HepG2 (cell line): Measurements from ENCODE around the gene MRPL39. TPM values are rescaled to one million over a fixed set of nuclear protein-coding genes. Genes with fewer than 3 reads are reported as not detected.

Experiments
- ATAC-seq: fragments of 200-7000 bp; cut with Tn5 transposase; 3 replicates; pipeline ENCODE4 v1.9.1; 2020; ENCODE audit warnings: mild to moderate bottlenecking, moderate library complexity
- BruUV-seq: library from RNA; stranded (reverse); fragments of 400-500 nt; replicated peaks from 2 replicates; lab custom pipeline; 2021; lab: Mats Ljungman, UMichigan
- CTCF ChIA-PET: fragments of 300-600 bp; formaldehyde crosslinking; extraction: SDS; loops from one replicate; lab custom pipeline; 2021; ENCODE audit warnings: low total read pairs, inconsistent platforms, low intra/inter-chr PET ratio; lab: Yijun Ruan, JAX
- POLR2A ChIA-PET: fragments of 350-600 bp; sonication (Branson Sonifier 250); formaldehyde crosslinking; loops from one replicate; lab custom pipeline; 2020; ENCODE audit warnings: antibody characterized with exemption, inconsistent platforms; lab: Yijun Ruan, JAX
- DNase-seq: peaks from one replicate; pipeline ENCODE4 v3.0.0-alpha.2; 2015; ENCODE audit warnings: low spot score
- FAIRE-seq: peaks from 3 replicates; lab custom pipeline; 2011; peaks lifted over from hg19 to GRCh38; lab: Jason Lieb, UNC
- H2AFZ ChIP-seq: one replicate; pipeline ENCODE4 v1.6.1; 2011; ENCODE audit warnings: low read length, inconsistent platforms
- H3K27ac ChIP-seq: fragments of 300-600 bp; 3 replicates; pipeline ENCODE4 v1.8.0; 2011; ENCODE audit warnings: mixed run types, mild to moderate bottlenecking, mixed read lengths, low read length, inconsistent platforms; ENCODE audit not compliant: insufficient read depth; ENCODE audit errors: extremely low read length
- H3K27me3 ChIP-seq, 2 experiments: fragments of 200-600 bp in 1 of 2; 2 replicates in 1 of 2; 3 replicates in 1 of 2; pipeline versions ENCODE4 v1.6.0 to v1.8.0; 2011; ENCODE audit warnings: low read length in 2 of 2, mild to moderate bottlenecking in 2 of 2, moderate library complexity in 2 of 2, inconsistent platforms in 1 of 2; ENCODE audit not compliant: insufficient read depth in 2 of 2, control insufficient read depth in 1 of 2
- H3K36me3 ChIP-seq, 2 experiments: fragments of 200-600 bp in 1 of 2; replicated peaks in 1 of 2; 2 replicates in 1 of 2; 3 replicates in 1 of 2; pipeline versions ENCODE4 v1.5.1 to v1.8.0; 2011; ENCODE audit warnings: low read length in 2 of 2, inconsistent platforms in 1 of 2; ENCODE audit not compliant: insufficient read depth in 2 of 2, control insufficient read depth in 1 of 2
- H3K4me1 ChIP-seq: 2 replicates; pipeline ENCODE4 v1.5.1; 2012; ENCODE audit warnings: low read length, inconsistent platforms; ENCODE audit not compliant: insufficient read depth
- H3K4me2 ChIP-seq: 2 replicates; pipeline ENCODE4 v1.6.0; 2011; ENCODE audit warnings: low read depth, low read length, inconsistent platforms
- H3K4me3 ChIP-seq, 3 experiments: fragments of 200-600 bp in 1 of 3; sonication (generic), shearing (Covaris generic) in 1 of 3; replicated peaks in 1 of 3; 2 replicates each; pipeline ENCODE4 v1.5.1; 2011 to 2016; ENCODE audit warnings: low read length in 3 of 3, inconsistent platforms in 2 of 3, low read depth in 2 of 3, mild to moderate bottlenecking in 2 of 3, control low read depth in 1 of 3, mixed read lengths in 1 of 3; ENCODE audit not compliant: insufficient read depth in 1 of 3
- H3K79me2 ChIP-seq: one replicate; pipeline ENCODE4 v1.6.1; 2011; ENCODE audit warnings: low read length, inconsistent platforms; ENCODE audit not compliant: insufficient read depth
- H3K9ac ChIP-seq: 2 replicates; pipeline ENCODE4 v1.6.0; 2011; ENCODE audit warnings: mild to moderate bottlenecking, low read depth, low read length, inconsistent platforms; ENCODE audit not compliant: insufficient read depth
- H3K9me3 ChIP-seq: 2 replicates; pipeline ENCODE4 v1.5.1; 2012; ENCODE audit warnings: mild to moderate bottlenecking, low read length
- H4K20me1 ChIP-seq: 2 replicates; pipeline ENCODE4 v1.6.0; 2011; ENCODE audit warnings: inconsistent platforms, mild to moderate bottlenecking, low read length, moderate library complexity; ENCODE audit not compliant: insufficient read depth
- CHD2 ChIP-seq: IDR thresholded peaks from 2 replicates; pipeline ENCODE4 v1.6.1; 2011; ENCODE audit warnings: low read depth, low read length, improper control_type of control experiment
- NFE2 ChIP-seq: sonication (generic); formaldehyde crosslinking; IDR thresholded peaks from 2 replicates; pipeline ENCODE4 v1.4.0; 2020; ENCODE audit warnings: missing genetic modification reagents
- PHF5A ChIP-seq: IDR thresholded peaks from one replicate; pipeline ENCODE4 v1.6.1; 2018; ENCODE audit warnings: low read depth, missing genetic modification reagents; ENCODE audit not compliant: unreplicated experiment
- THAP11 ChIP-seq: IDR thresholded peaks from 2 replicates; pipeline ENCODE4 v1.6.1; 2016; ENCODE audit warnings: missing biosample characterization, missing genetic modification reagents
- ZNF282 ChIP-seq: fragments of 450-650 bp; IDR thresholded peaks from 2 replicates; pipeline ENCODE4 v1.6.1; 2018; ENCODE audit not compliant: partially characterized antibody
- ZNF3 ChIP-seq: IDR thresholded peaks from 2 replicates; pipeline ENCODE4 v1.7.0; 2017; ENCODE audit warnings: inconsistent platforms
- ZNF318 ChIP-seq: sonication (generic); formaldehyde crosslinking; IDR thresholded peaks from 2 replicates; pipeline ENCODE4 v1.4.0; 2020; ENCODE audit warnings: mild to moderate bottlenecking, missing genetic modification reagents
- ZNF605 ChIP-seq: sonication (generic); formaldehyde crosslinking; IDR thresholded peaks from 2 replicates; pipeline ENCODE4 v1.8.0; 2022; ENCODE audit warnings: mild to moderate bottlenecking, missing genetic modification reagents
- ZSCAN21 ChIP-seq: sonication (generic); formaldehyde crosslinking; IDR thresholded peaks from 2 replicates; pipeline ENCODE4 v1.8.0; 2022; ENCODE audit warnings: mild to moderate bottlenecking, missing genetic modification reagents, moderate library complexity, borderline replicate concordance
- WGBS: methylation state at CpG from one replicate; pipeline ENCODE4 v1.1.6; 2017; ENCODE audit warnings: low lambda C conversion rate; 5-methylcytosine and 5-hydroxymethylcytosine counted together
- in situ Hi-C: cut with HindIII; loops from 2 replicates; pipeline ENCODE4 v1.10.0; 2017; ENCODE audit warnings: low pct_unique_long_range_greater_than_20kb; ENCODE audit not compliant: extremely low pct_ligation_motif_present
- intact Hi-C: fragments of 100-400 bp; cut with micrococcal nuclease; formaldehyde crosslinking; loops from one replicate; pipeline ENCODE4 v1.10.0; 2022; ENCODE audit not compliant: unreplicated experiment
- polyA plus RNA-seq, 8 experiments: library from polyadenylated mRNA; depleted of rRNA in 3 of 8; stranded (reverse) in 7 of 8; unstranded in 1 of 8; fragments of >200 nt; fragmentation: Illumina TruSeq in 4 of 8; extraction: Trizol in 4 of 8; gene quantifications; 2 replicates each; pipeline versions ENCODE4 v1.2.1 to v1.2.3, GENCODE V29; 2011 to 2016; ENCODE audit warnings: low read depth in 4 of 8, missing spikeins in 1 of 8, mixed read lengths in 1 of 8; ENCODE audit not compliant: insufficient read depth in 1 of 8
- total RNA-seq, 5 experiments: library from RNA; depleted of rRNA; stranded (reverse); fragments of >200 nt; fragmentation: Illumina TruSeq; extraction: Trizol; gene quantifications; 2 replicates each; pipeline ENCODE4 v1.2.3, GENCODE V29; 2016; ENCODE audit warnings: low read depth in 1 of 5

MRPL39 gene
- total and polyA plus RNA-seq, 2 of the 13 experiments (the other 11 are each of a cell fraction or from before 2014, with no cell fraction given), result 29.1 to 91.2 TPM

- no peaks in the 10 kb centered on the region for H3K27me3 ChIP-seq
Observed at GRCh38 chr21:25565272-25566211, 41.7 kb downstream of the MRPL39 start.

GRCh38 chr21:25564349-25564948 lies 42.8 kb downstream of the MRPL39 start:
- H3K36me3 ChIP-seq, result peaks cover 2 to 5% of the 10 kb centered on the region in 2 experiments; a peak in 1 of 5 replicates
- in situ Hi-C loops (no loop called here), intact Hi-C loops (no loop called here)
- no peaks in the 10 kb centered on the region for H4K20me1 ChIP-seq
- H3K4me2 ChIP-seq, result no peak overlapping the region
- no peak overlapping the region for H3K9ac ChIP-seq
- H3K27ac ChIP-seq, result no peak overlapping the region
- BruUV-seq, result no TSS peak
- CTCF ChIA-PET, result no interaction called here
- no peak for DNase-seq
- FAIRE-seq, result no peak
- ATAC-seq, result no peak
- no peaks in the 10 kb centered on the region for H3K79me2 ChIP-seq
- WGBS, result 95% methylated on average over 3 of the region's 3 CpGs
- POLR2A ChIA-PET, result no interaction called here
- no peak for TF ChIP-seq NFE2 (CRISPR knock-in tag)
- no peak for TF ChIP-seq ZNF3
- no peak for TF ChIP-seq ZNF318 (CRISPR knock-in tag)
- TF ChIP-seq, all 625 proteins: peak for 0
- H3K4me1 ChIP-seq, result peaks cover 9% of the 10 kb centered on the region
- no peaks in the 10 kb centered on the region for H3K27me3 ChIP-seq
- H3K4me3 ChIP-seq, result no peak overlapping the region
- no peak overlapping the region for H2AFZ ChIP-seq
- no peaks in the 10 kb centered on the region for H3K9me3 ChIP-seq

More at GRCh38 chr21:25565272-25566211, 41.7 kb downstream of the MRPL39 start:
- CTCF ChIA-PET, result no interaction called here
- WGBS, result 96% methylated on average over 3 of the region's 3 CpGs
- ATAC-seq, result no peak
- H3K27ac ChIP-seq, result no peak overlapping the region
- no peak for TF ChIP-seq ZSCAN21 (CRISPR knock-in tag)
- no peak for TF ChIP-seq ZNF282
- no peak for TF ChIP-seq ZNF605
- no peak for TF ChIP-seq PHF5A (CRISPR knock-in tag)
- no peak for TF ChIP-seq THAP11 (CRISPR knock-in tag)
- TF ChIP-seq CHD2, result no peak
- TF ChIP-seq, all 625 proteins: peak for 0
- in situ Hi-C loops (no loop called here), intact Hi-C loops (no loop called here)
- Histone ChIP-seq H3K4me2 (no peak overlapping the region), H3K4me3 (no peak overlapping the region), H4K20me1 (no peaks in the 10 kb centered on the region), H3K9me3 (no peaks in the 10 kb centered on the region), H3K9ac (no peak overlapping the region), H3K4me1 (no peaks in the 10 kb centered on the region), H3K36me3 (peaks cover 2 to 5% of the 10 kb centered on the region in 2 experiments; a peak in 1 of 5 replicates), H2AFZ (no peak overlapping the region), H3K79me2 (no peaks in the 10 kb centered on the region)
- POLR2A ChIA-PET, result no interaction called here
- no TSS peak for BruUV-seq
- no peak for DNase-seq
- FAIRE-seq, result no peak
